Measurements from ENCODE around the gene RASSF3. TPM values are rescaled to one million over a fixed set of nuclear protein-coding genes. Genes with fewer than 3 reads are reported as not detected.

RASSF3 gene
- total and polyA plus RNA-seq, 2 experiments from 2014 or later, result 4.8 to 23.6 TPM

GRCh38 chr12:64568298-64568697, 42.0 kb upstream of the RASSF3 start:
- no peaks in the 10 kb centered on the region for H3K36me3 ChIP-seq
- H3K4me1 ChIP-seq (ENCODE audit: low read depth), result no peaks in the 10 kb centered on the region
- no peaks in the 10 kb centered on the region for H3K27me3 ChIP-seq
- TF ChIP-seq, protein P1, sequence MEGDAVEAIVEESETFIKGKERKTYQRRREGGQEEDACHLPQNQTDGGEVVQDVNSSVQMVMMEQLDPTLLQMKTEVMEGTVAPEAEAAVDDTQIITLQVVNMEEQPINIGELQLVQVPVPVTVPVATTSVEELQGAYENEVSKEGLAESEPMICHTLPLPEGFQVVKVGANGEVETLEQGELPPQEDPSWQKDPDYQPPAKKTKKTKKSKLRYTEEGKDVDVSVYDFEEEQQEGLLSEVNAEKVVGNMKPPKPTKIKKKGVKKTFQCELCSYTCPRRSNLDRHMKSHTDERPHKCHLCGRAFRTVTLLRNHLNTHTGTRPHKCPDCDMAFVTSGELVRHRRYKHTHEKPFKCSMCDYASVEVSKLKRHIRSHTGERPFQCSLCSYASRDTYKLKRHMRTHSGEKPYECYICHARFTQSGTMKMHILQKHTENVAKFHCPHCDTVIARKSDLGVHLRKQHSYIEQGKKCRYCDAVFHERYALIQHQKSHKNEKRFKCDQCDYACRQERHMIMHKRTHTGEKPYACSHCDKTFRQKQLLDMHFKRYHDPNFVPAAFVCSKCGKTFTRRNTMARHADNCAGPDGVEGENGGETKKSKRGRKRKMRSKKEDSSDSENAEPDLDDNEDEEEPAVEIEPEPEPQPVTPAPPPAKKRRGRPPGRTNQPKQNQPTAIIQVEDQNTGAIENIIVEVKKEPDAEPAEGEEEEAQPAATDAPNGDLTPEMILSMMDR (IDR thresholded peaks at IDR 0.05; ENCODE audit: low read depth, low read length), result no peak
- H3K27ac ChIP-seq, result no peak overlapping the region
- H3K9me3 ChIP-seq (ENCODE audit: low read depth), result no peaks in the 10 kb centered on the region
- no peak for DNase-seq (ENCODE audit: low read depth in 1 of 2, low spot score in 1 of 2)
- H3K4me3 ChIP-seq, result no peak overlapping the region

GRCh38 chr12:64569923-64570691, 40.2 kb upstream of the RASSF3 start:
- TF ChIP-seq, protein P1 (IDR thresholded peaks at IDR 0.05; ENCODE audit: low read depth, low read length), result no peak
- H3K9me3 ChIP-seq (ENCODE audit: low read depth), result no peaks in the 10 kb centered on the region
- H3K36me3 ChIP-seq, result no peaks in the 10 kb centered on the region
- no peaks in the 10 kb centered on the region for H3K4me1 ChIP-seq (ENCODE audit: low read depth)
- no peaks in the 10 kb centered on the region for H3K27me3 ChIP-seq
- DNase-seq (ENCODE audit: low read depth in 1 of 2, low spot score in 1 of 2), result no peak
- no peak overlapping the region for H3K4me3 ChIP-seq
- H3K27ac ChIP-seq, result no peak overlapping the region

DNA sequence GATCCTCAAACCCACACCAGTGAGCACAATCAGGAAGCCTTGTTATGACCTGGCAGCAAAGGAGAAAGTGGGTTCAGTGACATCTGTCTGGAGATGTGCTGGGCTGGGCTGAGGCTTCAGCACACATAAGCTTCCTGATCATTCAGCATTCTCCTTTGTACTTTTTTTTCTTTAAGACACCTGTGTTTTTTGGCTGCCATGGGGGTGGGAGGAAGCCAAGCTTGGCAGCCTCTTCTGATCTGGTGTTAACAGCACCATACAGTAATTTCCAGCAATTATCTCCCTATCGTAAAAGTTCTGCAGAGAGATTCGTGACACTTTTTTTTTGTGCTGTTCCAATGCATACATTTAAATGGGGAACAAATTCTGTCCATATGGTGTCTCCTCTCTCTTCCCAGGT, 38.9 kb upstream of the RASSF3 start:
- Histone ChIP-seq H3K4me3 (no peak overlapping the region), H3K27me3 (no peaks in the 10 kb centered on the region), H3K36me3 (no peaks in the 10 kb centered on the region), H3K27ac (no peak overlapping the region), H3K9me3 (ENCODE audit: low read depth) (no peaks in the 10 kb centered on the region), H3K4me1 (ENCODE audit: low read depth) (no peaks in the 10 kb centered on the region)
- no peak for DNase-seq (ENCODE audit: low read depth in 1 of 2, low spot score in 1 of 2)
- TF ChIP-seq, protein P1 (IDR thresholded peaks at IDR 0.05; ENCODE audit: low read depth, low read length), result no peak

DNA sequence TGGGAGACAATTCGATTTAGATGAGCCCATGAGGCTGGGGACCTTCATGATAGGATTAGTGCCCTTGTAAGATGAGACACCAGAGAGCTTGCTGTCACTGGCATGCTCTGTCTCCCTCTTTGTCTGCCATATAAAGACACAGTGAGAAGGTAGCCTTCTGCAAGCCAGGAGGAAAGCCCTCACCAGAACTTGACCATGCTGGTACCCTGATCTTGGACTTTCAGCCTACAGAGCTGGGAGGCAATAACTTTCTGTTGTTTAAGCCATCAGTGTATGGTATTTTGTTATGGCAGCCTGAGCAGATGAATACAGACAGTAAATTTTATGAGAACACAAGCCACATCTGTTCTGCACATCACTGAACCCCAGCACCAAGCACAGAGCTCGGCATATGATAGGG, 38.1 kb upstream of the RASSF3 start:
- Histone ChIP-seq H3K36me3 (no peaks in the 10 kb centered on the region), H3K27ac (no peak overlapping the region), H3K4me1 (ENCODE audit: low read depth) (peaks cover 6% of the 10 kb centered on the region), H3K4me3 (no peak overlapping the region), H3K9me3 (ENCODE audit: low read depth) (no peaks in the 10 kb centered on the region), H3K27me3 (no peaks in the 10 kb centered on the region)
- DNase-seq (ENCODE audit: low read depth in 1 of 2, low spot score in 1 of 2), result no peak
- TF ChIP-seq, protein P1 (IDR thresholded peaks at IDR 0.05; ENCODE audit: low read depth, low read length), result no peak

- H3K36me3 ChIP-seq, result no peaks in the 10 kb centered on the region
- H3K4me3 ChIP-seq, result no peak overlapping the region
- H3K27ac ChIP-seq, result no peak overlapping the region
- H3K4me1 ChIP-seq (ENCODE audit: low read depth), result peaks cover 6% of the 10 kb centered on the region
- H3K9me3 ChIP-seq (ENCODE audit: low read depth), result no peaks in the 10 kb centered on the region
- TF ChIP-seq, protein P1 (IDR thresholded peaks at IDR 0.05; ENCODE audit: low read depth, low read length), result no peak
- DNase-seq (ENCODE audit: low read depth in 1 of 2, low spot score in 1 of 2), result no peak
- no peaks in the 10 kb centered on the region for H3K27me3 ChIP-seq
Observed at GRCh38 chr12:64574837-64575236, 35.5 kb upstream of the RASSF3 start.
